HG03520 (cell line): ENCODE results near the gene TMEFF2.
"Not testable (repeated sequence)": the region's sequence is repeated elsewhere in the genome, so short reads cannot be mapped to it uniquely, and the experiment has no call there.

Experiments
- ATAC-seq: cut with Tn5 transposase; IDR thresholded peaks from one replicate; pipeline ENCODE4 v1.9.1; 2021; ENCODE audit warnings: mild to moderate bottlenecking, moderate library complexity; ENCODE audit not compliant: unreplicated experiment

The TMEFF2 gene

GRCh38 chr2:192137451-192137850 is 57.3 kb downstream of the TMEFF2 start:
- ATAC-seq = no peak

GRCh38 chr2:192132604-192133003 is 62.1 kb downstream of the TMEFF2 start:
- not testable (repeated sequence) for ATAC-seq

- ATAC-seq = not testable (repeated sequence)
Observed at GRCh38 chr2:192130312-192130711, 64.4 kb downstream of the TMEFF2 start.

GRCh38 chr2:192128655-192129054 is 66.1 kb downstream of the TMEFF2 start:
- no peak for ATAC-seq

GRCh38 chr2:192127434-192127833 is 67.3 kb downstream of the TMEFF2 start:
- ATAC-seq = no peak

GRCh38 chr2:192126912-192127311 is 67.8 kb downstream of the TMEFF2 start:
- ATAC-seq = no peak

- no peak for ATAC-seq
Observed at GRCh38 chr2:192126426-192126825, 68.3 kb downstream of the TMEFF2 start.

- no peak for ATAC-seq
Observed at GRCh38 chr2:192124571-192124970, 70.2 kb downstream of the TMEFF2 start.

- no peak for ATAC-seq
Observed at GRCh38 chr2:192123847-192124246, 70.9 kb downstream of the TMEFF2 start.

- no peak for ATAC-seq
Observed at GRCh38 chr2:192122946-192123345, 71.8 kb downstream of the TMEFF2 start.

- ATAC-seq = no peak
Observed at GRCh38 chr2:192122141-192122540, 72.6 kb downstream of the TMEFF2 start.

- ATAC-seq = no peak
Observed at GRCh38 chr2:192119536-192119935, 75.2 kb downstream of the TMEFF2 start.

- ATAC-seq = no peak
Observed at GRCh38 chr2:192117705-192118104, 77.0 kb downstream of the TMEFF2 start.

GRCh38 chr2:192111536-192111935 is 83.2 kb downstream of the TMEFF2 start:
- not testable (repeated sequence) for ATAC-seq

- ATAC-seq = no peak
Observed at GRCh38 chr2:192099742-192100141, 95.0 kb downstream of the TMEFF2 start.

- ATAC-seq = peak; percentile 59
Observed at GRCh38 chr2:192098814-192099491, 95.8 kb downstream of the TMEFF2 start.

- ATAC-seq = no peak
Observed at GRCh38 chr2:192091476-192091875, 103.3 kb downstream of the TMEFF2 start.

- no peak for ATAC-seq
Observed at GRCh38 chr2:192090911-192091310, 103.8 kb downstream of the TMEFF2 start.

- no peak for ATAC-seq
Observed at GRCh38 chr2:192087398-192087958, 107.3 kb downstream of the TMEFF2 start.

GRCh38 chr2:192082121-192082520 is 112.6 kb downstream of the TMEFF2 start:
- no peak for ATAC-seq

- ATAC-seq = not testable (repeated sequence)
Observed at GRCh38 chr2:192080096-192080495, 114.6 kb downstream of the TMEFF2 start.

- ATAC-seq = no peak
Observed at GRCh38 chr2:192073878-192074277, 120.9 kb downstream of the TMEFF2 start.

GRCh38 chr2:192072778-192073177 is 122.0 kb downstream of the TMEFF2 start:
- ATAC-seq = no peak
